IMR-90 (cell line): ENCODE results near the gene DDX10.

Experiments used
- CEBPB ChIP-seq: IDR thresholded peaks from 2 replicates; pipeline ENCODE4 v1.6.1; 2012; ENCODE audit warnings: low read depth, low read length, improper control_type of control experiment
- POLR2A ChIP-seq: IDR thresholded peaks from 2 replicates; pipeline ENCODE4 v1.6.1; 2012; ENCODE audit warnings: mild to moderate bottlenecking, low read depth, low read length
- TF ChIP-seq, protein P1 (sequence below): conservative IDR thresholded peaks from 2 replicates; pipeline ENCODE4 v1.5.1; 2012; ENCODE audit warnings: mild to moderate bottlenecking, low read depth, low read length, improper control_type of control experiment

DNA sequence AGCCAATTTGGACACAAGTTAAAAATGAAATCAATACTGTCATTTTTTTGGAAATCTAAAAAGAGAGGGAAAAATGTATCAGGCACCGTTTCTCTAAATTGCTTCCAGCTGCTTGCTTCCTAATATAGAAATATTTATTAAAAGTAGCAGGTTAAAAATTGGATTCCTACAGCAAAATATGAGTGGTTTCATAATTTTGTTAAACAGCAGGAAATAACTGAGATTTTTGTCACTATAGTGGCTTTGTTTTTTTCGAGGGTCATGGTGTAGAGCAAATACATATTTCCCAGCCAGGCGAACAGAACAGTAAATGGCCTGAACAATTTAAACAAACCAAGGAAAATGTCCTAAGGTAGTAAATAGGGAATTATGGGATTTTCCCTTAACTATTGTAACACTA lies 159.7 kb downstream of the DDX10 start:
- TF ChIP-seq POLR2A = no peak
- no peak for TF ChIP-seq CEBPB
- TF ChIP-seq, protein P1, sequence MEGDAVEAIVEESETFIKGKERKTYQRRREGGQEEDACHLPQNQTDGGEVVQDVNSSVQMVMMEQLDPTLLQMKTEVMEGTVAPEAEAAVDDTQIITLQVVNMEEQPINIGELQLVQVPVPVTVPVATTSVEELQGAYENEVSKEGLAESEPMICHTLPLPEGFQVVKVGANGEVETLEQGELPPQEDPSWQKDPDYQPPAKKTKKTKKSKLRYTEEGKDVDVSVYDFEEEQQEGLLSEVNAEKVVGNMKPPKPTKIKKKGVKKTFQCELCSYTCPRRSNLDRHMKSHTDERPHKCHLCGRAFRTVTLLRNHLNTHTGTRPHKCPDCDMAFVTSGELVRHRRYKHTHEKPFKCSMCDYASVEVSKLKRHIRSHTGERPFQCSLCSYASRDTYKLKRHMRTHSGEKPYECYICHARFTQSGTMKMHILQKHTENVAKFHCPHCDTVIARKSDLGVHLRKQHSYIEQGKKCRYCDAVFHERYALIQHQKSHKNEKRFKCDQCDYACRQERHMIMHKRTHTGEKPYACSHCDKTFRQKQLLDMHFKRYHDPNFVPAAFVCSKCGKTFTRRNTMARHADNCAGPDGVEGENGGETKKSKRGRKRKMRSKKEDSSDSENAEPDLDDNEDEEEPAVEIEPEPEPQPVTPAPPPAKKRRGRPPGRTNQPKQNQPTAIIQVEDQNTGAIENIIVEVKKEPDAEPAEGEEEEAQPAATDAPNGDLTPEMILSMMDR = no peak
